GM21423 (cell line): Measurements from ENCODE around the gene ZNF592.
"Not testable (repeated sequence)": the region's sequence is repeated elsewhere in the genome, so short reads cannot be mapped to it uniquely, and the experiment has no call there.

Experiments used
- ATAC-seq: cut with Tn5 transposase; IDR thresholded peaks from one replicate; pipeline ENCODE4 v1.9.1; 2021; ENCODE audit warnings: mild to moderate bottlenecking, moderate library complexity; ENCODE audit not compliant: unreplicated experiment

Gene ZNF592

DNA sequence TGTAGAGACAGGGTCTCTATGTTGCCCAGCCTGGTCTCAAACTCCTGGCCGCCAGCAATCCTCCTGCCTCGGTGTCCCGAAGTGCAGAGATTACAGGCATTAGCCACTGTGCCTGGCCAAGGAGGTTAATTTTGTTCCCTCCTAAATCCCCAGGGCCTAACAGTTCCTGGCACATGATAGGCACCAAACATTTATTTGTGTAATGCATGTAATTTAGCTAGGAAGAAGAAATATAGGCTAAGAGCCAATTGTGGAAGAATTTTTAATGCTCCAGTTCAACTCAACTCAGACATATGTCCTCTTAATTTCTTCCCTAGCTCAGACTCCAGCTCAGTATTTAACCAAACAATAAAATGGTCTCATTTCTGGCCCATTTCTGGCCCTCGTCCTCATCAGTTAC, 7.7 kb upstream of the ZNF592 start:
- ATAC-seq, result no peak

DNA sequence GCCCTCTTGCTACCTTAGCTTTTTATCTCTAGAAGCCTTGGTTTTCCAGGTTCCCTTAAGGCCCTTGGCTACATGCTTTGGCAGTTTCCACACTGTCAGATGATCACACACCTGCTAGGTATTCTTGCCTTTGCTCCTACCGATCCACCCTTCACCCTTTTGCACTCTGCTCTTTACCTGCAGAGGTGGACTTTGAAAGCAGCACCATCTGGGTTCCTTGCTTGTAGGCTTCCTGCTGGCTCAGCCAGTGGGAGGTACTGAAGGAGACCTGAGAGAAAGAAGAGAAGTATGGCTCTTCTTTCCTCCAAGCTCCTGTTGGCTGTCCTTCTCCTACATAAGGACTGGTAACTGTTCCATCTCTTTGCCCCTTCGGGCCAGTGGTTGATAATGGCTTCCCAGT, 7.3 kb upstream of the ZNF592 start:
- ATAC-seq, result no peak

GRCh38 chr15:84747416-84748273, 747 bp upstream of the ZNF592 start:
- peak; percentile 41 for ATAC-seq

DNA sequence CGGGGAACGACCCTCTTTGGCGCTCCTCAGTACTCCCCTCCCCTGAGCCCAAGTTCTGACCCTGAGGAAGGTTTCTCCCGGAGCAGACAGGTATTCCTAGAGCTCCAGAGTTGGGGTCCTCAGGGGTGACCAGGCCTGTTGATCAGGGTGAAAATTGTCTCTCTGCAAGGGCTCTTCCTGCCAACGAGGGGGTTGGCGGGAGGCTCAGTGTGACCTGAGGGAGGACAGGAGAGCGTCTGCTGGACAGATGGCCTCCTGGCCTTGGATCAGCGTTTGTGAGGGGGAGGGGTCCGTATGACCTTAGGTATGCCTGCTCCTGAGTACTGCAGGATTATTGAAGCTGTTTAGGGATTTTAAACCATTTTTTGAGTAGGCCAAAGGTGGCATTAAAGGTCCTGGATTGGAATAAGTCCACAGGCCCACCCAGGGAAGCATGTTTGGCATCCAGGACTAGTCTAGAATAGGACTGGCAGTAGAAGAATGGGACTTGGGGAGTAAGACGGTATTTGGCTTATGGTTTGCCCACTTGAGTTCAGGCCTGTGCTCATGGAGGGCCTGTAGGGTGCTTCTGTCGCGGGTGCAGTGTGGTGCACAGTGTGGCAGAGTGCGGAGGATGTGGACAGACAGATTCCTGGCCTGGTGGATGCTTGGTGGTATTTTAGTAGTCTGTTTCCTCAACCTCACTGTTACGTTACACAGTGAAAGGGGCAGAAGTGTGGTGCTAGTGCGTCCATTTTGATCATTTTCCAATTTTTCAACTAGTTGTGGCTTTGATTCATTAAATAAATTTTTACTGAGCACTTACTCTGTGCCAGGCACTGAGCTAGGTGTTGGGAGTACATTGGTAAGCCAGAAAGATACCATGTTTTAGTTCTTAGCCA, 959 bp downstream of the ZNF592 start:
- no peak for ATAC-seq

DNA sequence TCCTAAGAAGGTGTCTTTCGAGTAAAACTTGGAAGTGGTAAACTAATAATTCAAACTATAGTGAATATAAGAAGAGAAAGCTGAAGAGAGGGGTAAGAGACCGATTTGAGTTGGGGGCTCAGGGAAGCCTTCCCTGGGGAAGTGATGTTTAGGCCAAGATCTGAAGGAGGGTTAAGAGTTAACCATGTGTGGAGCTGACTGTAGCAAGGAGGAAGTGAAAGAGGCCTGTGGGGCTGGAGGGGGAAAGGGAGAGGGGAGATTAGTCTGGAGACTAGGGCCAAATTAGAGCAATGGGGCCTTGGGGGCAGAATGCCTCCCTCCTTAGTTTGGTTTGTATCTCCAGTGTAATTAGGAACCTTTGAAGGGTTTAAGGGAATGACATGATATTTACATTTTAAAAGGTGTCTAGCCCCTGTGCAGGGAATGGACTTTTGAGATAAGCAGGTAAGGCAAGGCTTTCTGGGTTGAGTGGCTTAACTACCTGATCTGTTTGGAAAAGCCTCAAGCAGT, 2.2 kb downstream of the ZNF592 start:
- peak; percentile 36 for ATAC-seq

DNA sequence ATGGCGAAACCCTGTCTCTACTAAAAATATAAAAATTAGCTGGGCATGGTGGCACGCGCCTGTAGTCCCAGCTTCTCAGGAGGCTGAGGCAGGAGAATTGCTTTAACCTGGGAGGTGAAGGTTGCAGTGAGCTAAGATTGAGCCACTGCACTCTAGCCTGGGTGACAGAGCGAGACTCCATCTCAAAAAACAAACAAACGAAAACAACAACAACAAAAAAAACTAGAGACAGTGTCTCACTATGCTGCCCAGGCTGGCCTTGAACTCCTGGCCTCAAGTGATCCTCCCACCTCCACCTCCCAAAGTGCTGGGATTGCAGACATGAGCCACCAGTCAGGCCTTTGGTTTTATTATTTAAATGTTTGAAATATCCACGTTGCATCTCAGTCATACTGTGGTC, 3.3 kb downstream of the ZNF592 start:
- not testable (repeated sequence) for ATAC-seq

DNA sequence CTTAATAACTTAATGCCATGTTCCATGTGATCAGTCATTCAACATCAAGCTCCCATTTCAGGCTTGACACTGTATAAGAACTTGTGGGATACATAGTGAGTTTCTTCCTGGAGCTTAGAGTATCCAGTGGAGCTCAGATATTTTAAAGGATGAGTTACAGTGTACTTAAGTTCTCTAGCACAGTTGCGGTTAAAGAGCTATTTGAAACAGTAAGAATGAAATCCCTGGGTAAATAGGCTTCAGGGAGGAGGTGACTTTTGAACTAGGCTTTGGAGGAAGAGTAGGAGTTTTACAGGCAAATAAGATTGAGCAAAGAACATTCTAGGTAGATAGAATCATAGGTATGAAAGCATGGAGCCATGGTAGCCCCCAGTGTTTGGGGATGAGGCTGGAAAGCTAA, 3.8 kb downstream of the ZNF592 start:
- ATAC-seq, result no peak

DNA sequence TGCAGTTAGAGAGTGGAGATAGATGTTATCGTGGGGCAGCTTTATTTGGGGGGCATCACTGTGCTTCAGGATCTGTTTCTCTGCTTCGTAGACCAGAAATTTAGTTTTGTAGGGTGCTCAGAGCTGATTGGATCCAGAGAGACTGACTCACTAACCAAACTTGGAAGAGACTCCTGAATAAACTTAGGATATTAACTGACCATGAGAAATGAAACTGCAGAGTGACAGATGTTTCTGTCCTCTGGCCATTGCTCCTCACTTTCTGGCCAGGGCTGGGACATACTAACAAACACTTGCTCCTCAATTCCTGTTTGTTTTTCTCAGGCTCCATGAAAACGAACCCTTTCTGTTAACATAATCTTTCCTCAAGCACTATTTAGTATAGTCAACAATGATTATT, 4.3 kb downstream of the ZNF592 start:
- no peak for ATAC-seq

DNA sequence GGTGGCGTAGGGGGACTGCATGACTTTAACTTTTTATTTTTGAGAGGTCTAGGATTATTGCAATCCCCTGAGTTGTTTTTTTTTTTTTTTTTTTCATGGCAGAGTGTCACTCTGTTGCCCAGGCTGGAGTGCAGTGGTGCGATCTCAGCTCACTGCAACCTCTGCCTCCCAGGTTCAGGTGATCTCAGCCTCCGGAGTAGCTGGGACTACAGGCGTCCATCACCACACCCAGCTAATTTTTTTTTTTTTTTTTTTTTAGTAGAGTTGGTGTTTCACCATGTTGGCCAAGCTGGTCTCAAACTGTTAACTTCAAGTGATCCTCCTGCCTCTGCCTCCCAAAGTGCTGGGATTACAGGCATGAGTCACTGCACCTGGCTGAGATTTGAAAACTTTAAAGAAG, 6.5 kb downstream of the ZNF592 start:
- ATAC-seq, result not testable (repeated sequence)

- ATAC-seq, result no peak
Measured at GRCh38 chr15:84755736-84756527, 7.5 kb downstream of the ZNF592 start.

DNA sequence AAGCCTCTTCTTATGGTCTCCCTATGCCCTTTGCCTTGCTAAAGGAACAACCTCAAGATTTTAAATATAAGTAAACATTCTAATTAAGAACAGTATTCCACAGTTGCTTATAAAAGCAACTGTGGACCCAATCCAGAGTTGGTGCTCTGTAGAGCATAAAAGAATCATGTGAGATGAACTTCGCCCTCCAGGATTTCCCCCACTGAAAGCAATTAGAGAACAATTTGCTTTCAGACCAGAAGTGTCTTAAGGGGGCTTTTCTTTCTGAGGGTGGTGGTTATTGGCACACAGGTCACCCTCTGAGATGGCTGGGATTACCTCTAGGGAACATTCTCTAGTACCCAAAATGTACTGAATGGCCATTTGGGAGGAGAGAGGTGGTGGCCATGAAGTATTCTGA, 10.6 kb downstream of the ZNF592 start:
- no peak for ATAC-seq

DNA sequence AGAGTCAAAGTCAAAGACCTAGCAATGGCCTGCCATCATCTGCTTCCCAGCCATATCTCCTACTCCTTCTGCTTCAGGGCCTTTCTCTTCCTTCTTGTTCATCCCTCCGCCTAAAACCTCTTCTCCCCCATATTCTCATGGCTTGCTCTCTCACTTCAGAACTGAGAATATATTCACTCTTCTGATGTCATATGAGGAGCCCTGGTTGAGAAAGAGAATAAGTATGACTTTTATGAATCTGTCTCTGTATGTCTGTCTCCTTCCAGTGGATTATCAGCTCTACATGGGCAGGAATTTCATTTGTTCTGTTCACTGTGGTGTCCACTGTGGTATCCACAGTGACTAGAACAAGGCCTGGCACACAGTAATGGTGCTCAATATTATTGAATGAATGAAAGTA, 11.8 kb downstream of the ZNF592 start:
- no peak for ATAC-seq

DNA sequence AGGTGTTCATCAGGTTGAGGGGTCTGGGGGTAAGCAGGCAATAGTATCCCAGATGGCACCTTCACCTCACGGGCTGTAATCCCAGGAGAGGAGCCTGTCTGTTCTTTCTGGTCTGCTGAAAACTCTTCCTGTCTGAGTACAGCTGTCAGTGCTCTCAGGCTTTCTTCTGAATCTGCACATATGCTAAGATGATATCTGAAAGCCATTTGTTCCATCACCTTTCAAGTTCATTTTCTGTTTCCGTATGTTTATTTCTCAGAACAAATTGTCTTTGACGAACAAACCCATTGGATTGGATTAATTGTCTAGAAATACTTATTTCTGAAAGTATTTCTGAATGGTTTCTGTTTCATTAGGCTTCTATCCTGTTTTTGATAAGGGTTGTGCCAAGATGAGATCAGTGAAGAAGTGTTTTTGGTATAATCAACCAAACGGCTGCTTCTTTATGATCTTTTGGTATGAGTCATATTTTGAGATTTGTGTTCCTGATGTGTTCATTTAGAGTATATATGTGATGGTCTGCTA, 13.3 kb downstream of the ZNF592 start:
- ATAC-seq, result peak; percentile 66

DNA sequence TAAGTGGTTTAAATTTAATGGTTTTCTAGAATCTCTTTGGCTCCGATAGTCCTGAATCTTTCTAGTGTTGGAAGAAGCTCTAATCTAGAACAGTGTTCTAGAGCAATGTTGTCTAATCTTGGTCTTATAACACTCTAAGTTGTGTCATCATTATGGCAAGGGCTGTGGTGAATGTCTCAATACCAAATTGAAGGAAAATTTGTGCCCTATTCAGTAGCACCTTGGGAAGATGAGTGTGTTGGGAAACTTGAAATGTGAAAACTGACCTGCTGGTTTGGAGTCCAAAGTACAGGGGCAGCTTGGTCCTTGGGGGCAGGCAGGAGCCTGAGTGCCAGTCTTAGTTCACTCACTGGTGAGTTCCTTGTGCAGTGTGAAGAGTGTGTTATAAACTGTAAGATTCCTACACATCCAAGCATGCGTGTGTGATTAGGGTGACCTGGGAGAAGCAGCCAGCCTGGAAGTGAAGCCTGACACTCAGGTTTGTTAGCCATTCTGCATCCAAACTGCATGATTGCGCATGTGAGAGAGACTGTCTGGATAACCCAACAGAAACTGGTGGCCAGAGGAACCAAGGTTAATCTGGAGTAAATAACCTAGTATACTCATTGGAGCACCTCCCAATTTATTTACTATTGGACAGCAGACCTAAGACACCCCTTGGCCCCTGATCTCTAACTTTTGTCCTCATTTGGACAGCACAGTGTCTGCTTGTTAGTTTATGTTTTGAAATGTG, 14.6 kb downstream of the ZNF592 start:
- ATAC-seq, result no peak

GRCh38 chr15:84764585-84764984, 16.2 kb downstream of the ZNF592 start:
- no peak for ATAC-seq

- ATAC-seq, result no peak
Measured at GRCh38 chr15:84764989-84765388, 16.6 kb downstream of the ZNF592 start.

DNA sequence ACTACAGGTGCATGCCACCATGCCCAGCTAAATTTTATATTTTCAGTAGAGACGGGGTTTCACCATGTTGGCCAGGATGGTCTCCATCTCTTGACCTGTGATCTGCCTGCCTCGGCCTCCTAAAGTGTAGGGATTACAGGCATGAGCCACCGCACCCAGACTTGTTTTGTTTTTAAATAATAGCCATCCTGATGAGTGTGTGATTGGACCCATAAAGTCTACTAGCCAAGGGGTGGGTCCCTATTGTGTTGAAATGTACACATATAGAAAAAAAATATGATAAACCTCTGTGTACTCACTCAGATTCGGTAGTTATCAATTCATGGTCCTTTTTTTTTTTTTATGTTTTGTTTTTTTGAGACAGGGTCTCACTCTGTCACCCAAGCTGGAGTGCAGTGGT, 17.3 kb downstream of the ZNF592 start:
- no peak for ATAC-seq

- ATAC-seq, result no peak
Measured at GRCh38 chr15:84766461-84767035, 18.2 kb downstream of the ZNF592 start.

GRCh38 chr15:84772031-84772430, 23.6 kb downstream of the ZNF592 start:
- ATAC-seq, result no peak

- ATAC-seq, result no peak
Measured at GRCh38 chr15:84772467-84772866, 24.1 kb downstream of the ZNF592 start.
